OCI-M2 (cell line): ENCODE data around the gene WNK2.
"Not testable (repeated sequence)": the region's sequence is repeated elsewhere in the genome, so short reads cannot be mapped to it uniquely, and the experiment has no call there.

Experiments
- DNase-seq: peaks from one replicate; lab custom pipeline; 2025; ENCODE audit not compliant: unreplicated experiment; lab: John Stamatoyannopoulos, UW

The WNK2 gene

DNA sequence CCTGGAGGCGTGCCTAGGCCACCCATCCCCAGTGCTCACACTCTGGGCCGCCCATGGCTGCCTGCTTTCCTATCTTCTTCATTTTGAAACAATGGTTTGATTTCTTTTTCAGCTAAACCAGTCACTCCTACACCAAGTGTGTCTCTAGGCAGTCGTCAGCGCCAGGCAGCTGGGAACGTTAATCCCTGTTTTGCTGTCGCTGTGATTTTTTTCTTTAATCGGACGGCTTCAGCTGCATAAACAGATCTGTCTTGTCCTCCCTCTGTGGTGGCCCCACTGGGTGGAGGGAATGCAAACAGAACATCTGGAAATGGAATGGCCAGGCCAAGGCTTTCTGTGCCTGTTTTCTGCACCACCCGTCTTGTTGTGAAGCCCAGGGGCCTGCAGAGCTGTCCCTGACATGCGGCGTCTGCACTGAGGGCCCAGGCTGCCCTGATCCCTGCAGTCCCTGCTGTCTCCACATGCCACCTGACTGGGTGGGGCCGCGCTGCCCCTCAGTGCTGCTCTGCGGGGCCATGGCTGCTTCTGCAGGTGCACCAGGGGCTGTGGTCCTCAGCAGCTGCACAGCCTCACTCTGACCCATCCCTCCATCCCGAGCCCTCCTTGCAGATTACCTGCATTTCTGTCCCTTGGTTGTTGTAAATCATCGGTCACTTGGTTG lies 51.5 kb downstream of the WNK2 start:
- DNase-seq, result no peak

DNA sequence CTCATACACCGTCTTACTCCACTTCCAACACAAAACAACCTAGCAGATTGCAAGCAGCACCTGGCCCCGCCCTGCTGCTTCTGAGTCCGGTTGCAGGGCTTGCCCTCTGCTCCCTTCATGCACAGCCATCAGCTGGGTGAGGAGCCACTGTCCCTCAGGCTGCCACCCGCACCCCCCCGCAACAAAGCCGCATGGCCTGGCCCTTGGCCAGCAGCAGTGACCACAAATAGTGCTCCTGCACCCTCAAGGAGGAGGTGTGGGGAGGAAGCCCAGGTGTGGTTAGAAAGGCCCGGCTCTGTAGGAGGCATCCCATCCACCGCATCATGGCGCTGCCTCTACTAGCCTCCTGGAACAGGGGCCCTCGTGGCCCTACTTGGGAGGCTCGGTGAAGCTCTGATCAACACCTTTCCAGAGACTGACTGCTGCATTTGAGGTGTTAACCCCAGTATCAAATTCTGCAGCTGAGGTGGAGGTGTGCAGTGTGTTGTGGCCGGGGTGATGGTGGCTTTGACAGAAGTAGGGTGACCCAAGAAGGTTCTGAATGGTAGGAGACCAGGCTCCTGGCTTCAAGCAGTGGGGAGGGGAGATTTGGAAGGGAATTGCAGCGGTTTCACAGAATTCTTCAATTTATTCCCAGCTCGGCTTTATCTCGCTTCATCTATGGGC lies 52.7 kb downstream of the WNK2 start:
- DNase-seq, result no peak

DNA sequence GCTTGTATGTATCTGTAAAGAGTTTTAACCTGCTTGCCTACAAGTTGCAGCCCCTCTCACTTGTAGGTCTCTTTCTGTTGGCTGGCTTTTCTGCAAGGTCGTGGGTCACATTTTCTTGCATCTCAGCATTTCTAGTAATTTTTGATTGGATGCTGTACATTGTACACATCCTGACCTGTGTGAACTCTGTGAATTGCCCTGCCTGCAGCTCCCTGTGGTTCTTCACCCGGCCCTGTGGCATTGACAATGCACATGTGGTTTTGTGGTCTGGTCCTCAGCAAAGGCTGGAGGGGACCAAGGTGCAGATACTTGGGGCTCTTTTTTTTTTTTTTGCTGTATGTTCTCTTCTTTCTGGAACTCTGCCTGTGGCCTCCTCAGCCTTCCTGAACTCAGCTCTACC lies 53.6 kb downstream of the WNK2 start:
- DNase-seq, result no peak

DNA sequence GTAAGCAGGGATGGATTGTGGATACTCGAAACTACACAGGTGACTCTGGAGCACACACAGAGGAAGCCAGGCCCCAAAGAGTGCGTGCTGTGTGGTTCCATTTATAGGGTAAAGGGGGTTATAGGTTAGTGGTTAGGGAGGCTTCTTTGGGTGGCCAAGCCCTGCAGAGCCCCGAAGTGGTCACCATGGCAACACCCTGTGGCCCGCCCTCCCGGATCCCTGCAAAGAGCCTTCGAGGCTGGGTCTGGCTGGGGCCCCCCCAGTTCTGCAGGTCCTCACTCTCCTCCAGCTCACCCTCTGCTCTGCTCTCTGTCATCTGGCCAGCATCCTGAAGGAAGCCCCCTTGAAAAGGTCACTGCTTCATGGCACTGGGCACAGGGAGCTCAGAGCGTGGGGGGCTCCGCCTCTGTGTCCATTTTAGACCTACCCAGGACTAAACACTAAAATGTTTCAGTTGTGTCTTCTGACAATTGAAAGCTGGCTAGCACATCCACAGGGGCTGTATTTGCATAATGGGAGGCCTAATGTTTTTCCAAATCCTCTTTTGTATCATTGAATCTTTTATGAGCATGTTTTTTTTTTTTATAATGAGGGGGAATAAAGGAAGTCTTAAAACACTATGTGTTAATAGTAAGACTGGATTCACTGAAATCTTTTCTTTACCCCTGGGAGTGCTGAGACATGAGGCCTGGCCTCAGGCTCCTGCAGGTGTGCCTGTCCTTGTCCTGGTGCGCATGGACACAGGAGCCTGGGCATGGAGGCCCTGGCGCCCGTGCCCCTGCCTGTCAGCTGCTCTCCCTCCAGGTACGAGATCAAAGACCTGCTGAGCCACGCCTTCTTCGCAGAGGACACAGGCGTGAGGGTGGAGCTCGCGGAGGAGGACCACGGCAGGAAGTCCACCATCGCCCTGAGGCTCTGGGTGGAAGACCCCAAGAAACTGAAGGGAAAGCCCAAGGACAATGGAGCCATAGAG lies 55.3 kb downstream of the WNK2 start:
- DNase-seq, result no peak

DNA sequence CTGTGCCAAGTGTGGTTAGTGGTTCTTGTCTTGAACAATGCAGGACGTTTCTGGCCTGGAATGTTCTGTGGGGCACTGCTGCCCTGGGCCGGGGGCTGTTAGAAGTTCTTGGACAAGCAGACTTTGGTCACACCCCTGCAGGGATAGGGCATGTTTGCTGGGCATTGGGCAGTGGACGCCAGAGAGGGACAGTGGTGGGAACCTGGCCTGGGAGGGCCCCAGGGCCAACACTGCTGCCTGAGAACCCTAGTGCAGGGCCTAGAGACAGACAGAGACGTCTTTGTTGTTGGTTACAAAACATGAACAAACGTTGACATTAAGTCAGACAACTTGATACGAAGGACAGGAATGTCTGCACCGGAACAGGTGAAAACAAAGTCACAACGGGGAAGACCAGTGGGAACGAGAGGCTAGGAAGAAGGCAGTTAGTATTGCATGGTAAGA lies 57.0 kb downstream of the WNK2 start:
- DNase-seq, result no peak

DNA sequence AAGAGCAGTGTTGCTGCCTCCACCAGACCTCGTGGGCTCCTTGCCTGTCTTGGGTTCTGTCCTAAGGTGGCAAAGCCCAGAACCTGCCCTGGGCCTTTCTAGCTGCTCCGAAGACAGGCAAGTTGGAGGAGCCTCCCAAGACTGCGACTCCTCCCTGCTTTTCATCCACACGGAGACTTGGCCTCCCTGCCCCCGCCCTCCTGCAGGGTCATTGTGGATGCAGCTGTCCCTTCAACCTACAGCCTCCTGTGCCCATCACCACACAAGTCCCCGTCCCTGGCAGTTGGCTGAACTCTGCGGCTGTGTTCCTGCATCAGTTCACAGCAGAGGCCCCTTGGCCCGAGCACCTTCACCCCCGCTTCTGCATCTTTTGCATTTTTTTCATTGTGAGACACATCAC lies 59.2 kb downstream of the WNK2 start:
- no peak for DNase-seq

DNA sequence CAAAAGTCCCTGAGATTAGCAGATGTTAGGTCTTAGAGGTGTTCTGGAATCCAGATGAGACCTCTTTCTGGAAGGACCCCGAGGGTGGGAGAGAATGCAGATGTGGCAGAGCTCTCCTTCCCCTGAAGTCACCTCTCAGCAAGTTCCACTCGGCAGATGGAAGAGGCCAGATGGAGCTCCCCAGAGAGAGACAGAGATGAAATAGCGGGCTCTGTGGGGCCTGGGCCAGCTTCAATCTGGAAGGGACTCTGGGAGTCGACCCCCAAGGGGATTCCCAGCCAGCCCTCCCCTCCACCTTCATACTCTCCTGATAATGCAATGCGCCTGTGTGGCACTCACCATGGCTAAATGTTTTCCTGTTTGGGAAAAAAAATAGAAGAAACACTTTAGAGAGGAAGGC lies 60.2 kb downstream of the WNK2 start:
- no peak for DNase-seq

DNA sequence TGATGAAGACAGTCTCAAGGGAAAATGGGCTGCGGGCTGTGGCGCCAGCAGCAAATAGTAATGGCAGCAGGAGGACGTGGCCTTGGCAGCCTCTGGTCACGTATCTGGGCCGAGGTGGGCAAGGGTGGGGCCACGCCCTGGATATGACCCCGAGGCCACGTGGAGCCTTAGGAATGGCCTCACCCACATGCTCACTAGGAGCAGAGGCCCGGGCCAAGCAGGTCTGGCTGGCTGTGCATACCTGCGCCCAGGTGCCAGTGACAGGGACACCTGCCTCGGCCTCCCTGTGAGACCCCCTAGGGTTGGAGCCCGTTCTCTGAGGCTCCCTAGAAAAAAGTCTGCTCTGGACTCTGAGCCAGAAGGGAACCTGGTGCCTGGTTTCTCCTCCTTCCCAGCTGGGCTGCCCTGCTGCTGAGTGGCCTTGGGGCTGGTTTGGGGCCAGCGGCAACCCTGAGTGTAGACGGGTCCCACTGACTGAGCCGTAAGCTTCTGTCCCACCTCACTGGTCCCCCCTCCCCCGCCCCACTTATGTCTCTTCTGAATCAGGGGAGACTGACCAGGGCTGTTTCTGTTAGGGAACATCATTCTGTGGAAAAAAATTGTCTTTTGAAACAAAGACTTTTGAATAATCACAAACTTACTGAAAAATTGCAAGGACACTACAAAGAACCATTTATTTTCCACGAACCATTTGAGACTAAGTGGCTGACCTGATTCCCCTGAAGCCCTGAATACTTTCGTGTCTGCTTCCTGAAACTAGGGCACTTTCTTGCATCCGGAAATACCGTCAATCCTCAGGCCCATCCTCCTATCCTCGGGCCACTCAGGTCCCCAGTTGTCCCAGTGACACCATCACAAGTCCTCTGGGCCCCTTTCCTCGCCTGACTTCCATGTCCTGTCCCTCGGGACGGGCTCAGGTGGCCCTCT lies 60.8 kb downstream of the WNK2 start:
- no peak for DNase-seq

DNA sequence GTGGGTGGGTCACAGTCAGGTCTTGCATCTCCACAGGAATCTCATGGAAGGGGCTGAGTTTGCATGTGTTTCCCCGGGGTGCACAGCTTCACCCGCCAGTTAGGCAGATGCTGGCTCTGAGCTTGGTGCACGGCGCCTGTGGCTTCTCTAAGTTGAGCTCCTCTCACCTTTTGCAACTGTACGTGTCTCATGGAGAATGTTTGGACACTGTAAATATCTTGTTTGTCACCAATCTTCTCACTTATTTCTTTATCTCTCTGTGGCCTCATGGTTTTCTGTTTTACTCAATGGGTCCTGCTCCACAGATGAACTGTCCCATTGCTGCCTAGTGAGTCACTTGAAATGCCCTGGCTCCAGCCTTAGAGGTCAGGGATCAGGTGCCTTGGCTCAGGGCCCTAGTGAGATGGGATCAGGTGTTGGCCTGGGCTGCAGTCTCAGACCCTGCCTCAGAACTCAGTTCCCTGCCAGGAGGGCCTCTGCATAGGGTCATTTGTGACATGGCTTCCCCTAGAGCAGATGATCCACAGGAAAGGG lies 61.6 kb downstream of the WNK2 start:
- no peak for DNase-seq

DNA sequence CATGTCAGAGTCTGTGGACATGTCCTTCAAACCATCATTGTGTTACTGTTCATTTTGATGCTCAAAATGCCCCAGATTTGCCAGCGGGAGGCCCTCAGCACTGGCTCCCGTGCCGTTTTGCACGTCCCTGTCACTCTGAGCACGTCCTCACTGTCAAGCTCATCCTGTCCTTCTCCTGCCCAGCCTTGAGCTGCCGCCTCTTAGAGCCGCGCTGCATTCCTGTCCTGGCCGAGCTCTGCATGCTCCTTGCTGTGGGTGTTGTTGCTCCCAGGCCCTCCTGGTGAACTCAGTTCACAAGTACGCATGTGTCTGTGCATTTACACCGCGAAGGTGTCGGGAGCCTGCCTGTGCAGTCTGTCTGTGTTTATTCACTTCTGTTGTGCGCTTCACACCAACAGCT lies 62.2 kb downstream of the WNK2 start:
- no peak for DNase-seq

DNA sequence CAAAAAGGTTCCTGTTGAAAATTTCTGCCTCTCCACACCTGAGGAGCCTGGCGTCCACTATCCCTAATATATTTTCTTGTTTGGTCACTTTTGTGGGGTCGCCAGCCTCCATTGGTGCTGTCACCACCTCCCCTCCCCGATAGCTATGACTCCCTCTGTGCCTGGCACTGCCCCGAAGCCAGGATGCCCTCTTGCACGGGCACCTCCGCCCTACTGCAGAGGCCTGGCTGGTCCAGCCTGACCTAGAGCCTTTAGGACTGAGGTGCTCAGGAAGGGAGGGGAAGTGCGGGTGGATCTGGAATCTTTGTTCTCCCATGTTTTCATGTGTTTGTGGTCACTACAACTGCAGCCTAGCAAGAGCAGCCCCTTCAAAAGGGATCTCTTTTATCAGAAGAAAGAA lies 62.6 kb downstream of the WNK2 start:
- no peak for DNase-seq

DNA sequence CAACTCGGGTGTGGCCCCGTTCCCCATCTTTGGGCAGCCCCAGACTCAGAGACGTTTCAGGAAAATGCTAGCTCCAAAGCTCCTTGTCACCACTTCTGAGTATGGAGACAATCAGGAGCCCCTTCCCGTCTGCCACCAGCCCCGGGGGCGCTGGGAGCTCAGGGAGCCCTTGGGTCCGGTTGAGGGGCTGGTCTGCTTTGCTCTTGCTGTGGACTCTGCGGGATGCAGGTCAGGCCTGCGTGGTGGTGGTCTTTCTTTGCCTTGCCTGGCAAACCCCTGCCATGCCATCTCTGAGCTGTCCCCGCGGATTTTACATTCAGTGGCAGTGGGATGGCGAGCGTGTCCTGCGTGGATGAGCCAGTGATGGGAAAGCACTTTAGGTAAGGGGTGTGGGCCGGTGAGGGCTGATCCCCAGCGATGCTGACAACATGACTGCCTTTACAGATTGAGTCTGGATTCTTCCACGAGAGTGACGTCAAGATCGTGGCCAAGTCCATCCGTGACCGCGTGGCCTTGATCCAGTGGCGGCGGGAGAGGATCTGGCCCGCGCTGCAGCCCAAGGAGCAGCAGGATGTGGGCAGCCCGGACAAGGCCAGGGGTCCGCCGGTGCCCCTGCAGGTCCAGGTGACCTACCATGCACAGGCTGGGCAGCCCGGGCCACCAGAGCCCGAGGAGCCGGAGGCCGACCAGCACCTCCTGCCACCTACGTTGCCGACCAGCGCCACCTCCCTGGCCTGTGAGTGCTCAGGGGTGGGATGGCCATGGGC lies 63.3 kb downstream of the WNK2 start:
- DNase-seq, result no peak

DNA sequence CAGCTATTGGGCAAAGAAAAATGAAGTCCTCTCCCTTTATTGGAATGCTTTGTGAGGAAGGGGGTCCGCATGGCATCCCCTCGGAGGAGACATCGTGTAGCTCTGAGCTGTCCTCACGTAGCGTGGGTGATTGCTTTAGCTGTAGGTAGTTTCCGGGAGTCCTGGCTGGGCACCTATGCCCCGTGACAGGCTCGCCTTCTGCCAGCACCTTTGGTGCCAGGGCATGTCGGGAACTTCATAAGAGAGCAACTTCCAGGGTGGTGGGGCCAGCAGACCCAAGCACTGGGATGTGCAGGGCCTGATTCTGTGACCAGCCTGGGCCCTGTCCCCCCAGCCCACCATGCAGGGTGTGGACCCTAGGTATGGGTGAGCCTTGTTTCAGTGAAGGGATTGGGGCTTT lies 64.0 kb downstream of the WNK2 start:
- DNase-seq, result no peak

DNA sequence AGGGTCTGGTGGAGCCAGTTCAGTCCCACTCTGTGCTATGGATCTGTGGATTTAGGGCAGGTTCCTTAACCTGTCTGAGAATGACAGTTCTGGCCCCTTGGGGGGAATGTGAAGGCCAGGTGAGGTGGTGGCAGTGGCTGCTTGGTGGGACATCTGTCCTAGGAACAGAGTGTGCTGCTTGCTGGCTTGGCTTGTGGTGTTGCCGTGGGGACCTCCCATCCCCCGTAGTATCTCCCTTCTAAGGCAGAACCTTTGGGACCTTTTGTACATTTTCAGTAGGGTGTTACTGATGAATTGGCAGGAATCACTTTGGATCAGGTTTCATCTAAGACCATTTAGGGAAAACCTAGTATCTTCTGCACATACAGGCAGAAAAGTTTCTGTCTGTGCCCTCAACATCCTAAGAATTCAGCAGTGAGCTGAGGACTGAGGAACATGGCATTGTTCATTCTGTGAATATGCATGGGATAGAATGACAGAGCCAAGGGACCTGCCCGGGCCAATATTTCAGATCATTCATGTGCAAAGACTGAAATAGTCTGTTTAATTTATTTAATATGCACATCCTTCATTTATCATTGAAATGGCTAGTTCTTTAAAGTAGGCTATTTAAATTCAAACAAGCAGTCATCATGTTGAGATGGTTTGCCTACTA lies 64.6 kb downstream of the WNK2 start:
- DNase-seq, result no peak

DNA sequence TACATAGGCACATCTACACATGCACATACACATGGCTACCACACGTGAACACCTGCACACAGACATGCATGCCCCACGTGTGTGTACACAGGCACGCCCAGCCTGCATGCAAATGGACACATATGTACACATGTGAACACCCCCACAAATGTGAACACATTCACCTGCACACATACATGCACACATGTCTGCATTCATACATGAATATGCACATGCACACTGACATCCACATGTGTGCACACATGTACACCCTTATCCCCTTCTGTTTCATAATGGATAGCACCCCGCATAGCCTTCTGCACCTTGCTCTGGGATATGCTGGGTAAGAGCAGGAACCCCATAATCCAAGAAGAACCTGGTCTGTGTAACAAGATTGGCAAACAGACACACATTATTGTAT lies 66.2 kb downstream of the WNK2 start:
- no peak for DNase-seq

DNA sequence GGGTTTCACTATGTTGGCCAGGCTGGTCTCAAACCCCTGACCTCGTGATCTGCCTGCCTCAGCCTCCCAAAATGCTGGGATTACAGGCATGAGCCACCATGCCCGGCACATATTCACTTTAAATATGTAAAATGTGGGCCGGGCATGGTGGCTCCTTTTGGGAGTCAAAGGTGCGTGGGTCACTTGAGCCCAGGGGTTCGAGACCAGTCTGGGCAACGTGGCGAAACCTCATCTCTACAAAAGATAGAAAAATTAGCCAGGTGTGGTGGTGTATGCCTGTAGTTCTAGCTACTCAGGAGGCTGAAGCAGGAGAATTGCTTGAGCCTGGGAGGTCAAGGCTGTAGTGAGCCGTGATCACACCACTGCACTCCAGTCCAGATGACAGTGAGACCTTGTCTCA lies 67.4 kb downstream of the WNK2 start:
- not testable (repeated sequence) for DNase-seq

DNA sequence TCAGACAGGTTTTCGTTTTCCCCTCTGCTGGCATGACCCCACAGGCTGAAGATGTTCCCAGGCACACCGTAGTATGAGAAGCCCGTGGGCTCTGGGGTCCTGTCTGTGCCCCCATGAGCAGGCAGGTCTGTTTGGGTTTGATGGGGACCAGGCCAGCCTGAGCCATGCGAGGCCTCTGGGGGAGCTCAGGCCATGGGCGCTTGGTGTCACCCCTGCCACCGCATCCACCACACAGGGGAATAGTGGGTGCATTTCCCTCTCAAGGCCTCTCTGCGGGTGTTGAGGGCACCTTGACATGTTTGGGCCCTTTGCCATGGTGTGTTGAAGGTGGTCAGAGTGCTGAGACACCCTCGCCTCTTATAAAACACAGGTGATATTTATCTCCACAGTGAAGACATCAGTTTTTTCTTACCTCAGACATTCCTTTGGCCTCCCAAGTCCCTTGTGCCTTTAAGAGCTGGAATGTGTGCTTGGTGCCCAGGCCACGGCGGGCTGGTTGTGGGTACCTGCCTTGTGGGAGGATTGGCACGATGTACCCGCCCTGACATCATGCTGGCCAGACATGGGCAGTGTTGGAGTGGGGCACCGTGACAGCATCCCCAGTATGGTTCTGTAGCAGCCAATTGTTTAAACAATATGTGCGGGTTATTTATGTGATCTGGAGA lies 68.3 kb downstream of the WNK2 start:
- DNase-seq, result no peak

DNA sequence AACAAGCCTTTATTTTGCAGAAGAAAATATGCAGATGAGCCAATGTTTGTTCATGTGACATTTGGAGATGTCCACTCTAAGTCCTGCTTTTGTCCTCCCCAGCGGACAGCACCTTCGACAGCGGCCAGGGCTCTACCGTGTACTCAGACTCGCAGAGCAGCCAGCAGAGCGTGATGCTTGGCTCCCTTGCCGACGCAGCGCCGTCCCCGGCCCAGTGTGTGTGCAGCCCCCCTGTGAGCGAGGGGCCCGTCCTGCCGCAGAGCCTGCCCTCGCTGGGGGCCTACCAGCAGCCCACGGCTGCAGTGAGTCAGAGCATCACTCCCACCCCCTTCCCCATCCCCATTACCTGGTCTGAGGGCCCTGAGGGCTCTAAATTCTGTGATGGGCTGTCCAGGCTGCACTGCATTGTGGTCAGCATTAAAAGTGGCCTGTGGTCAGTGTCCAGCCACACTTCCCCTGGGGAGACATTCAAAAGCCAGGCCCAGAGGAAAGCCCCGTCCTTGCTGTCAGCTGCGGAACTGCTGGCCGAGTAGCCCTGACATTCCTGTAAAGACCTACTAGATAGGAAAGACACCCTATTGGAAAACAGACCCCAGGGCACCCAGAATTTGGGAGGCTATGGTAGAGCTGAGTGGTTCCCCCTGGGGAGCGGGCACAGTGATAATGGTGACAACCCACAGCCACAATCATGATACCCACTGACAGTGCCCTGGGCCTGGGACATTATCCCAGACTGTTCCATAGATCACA lies 69.0 kb downstream of the WNK2 start:
- DNase-seq, result no peak
